ENCODE data around the gene CLASP1.
"Not testable (repeated sequence)": the region's sequence is repeated elsewhere in the genome, so short reads cannot be mapped to it uniquely, and the experiment has no call there.

CLASP1 gene

DNA sequence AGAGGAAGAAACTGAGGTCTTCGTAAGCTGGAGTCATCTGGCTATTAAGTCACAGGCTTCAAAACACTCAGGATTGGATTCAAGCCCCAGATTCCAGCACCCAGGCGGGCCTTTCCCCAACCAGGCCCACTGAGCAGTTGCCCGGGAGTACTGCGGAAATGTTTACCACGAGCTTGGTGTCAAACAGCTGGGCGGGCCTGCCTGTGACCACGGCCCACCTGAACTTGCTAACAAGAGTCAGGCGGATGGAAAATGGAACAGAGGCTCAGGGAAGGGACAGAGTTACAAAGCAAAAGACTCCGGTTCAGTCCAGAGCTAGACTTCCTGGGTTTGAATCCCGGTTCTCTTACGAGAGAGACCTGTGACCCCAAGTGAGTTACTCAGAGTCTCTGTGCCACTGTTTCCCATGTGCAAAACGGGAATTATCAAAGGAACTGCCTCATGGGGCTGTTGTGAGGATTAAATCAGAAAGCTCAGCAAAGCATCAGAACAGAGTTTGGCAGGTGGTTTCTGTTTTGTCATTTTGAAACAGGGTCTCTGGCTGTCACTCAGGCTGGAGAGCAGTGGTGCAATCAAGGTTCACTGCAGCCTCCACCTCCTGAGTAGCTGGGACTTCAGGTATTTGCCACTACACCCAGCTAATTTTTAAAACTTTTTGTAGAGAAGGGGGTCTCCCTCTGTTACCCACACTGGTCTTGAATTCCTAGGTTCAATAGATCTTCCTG lies 315.3 kb downstream of the CLASP1 start:
- in situ Hi-C loops (cut with MboI; ENCODE audit: low sequenced_read_pairs) = no loop called here

DNA sequence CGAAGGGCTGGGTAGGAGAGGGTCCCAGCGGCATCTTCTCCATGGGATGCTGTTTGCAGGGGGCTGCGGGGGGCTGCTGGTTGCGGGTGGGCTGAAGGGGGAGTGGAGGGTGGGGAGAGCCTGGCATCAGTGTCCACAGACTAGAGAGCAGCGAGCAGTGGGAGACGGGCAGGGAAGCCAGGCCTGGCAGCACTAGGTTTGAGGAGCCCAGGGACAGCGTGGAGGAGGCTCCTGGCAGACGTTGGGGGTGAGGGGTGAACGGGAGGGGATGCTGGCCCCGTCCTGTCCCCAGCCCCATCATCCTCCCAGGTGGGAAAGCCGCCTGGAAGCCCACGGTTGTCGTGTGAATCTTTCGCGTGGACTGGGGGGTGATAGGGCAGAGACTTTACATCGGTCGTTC lies 316.0 kb downstream of the CLASP1 start:
- in situ Hi-C loops (cut with MboI; ENCODE audit: low sequenced_read_pairs) = no loop called here

DNA sequence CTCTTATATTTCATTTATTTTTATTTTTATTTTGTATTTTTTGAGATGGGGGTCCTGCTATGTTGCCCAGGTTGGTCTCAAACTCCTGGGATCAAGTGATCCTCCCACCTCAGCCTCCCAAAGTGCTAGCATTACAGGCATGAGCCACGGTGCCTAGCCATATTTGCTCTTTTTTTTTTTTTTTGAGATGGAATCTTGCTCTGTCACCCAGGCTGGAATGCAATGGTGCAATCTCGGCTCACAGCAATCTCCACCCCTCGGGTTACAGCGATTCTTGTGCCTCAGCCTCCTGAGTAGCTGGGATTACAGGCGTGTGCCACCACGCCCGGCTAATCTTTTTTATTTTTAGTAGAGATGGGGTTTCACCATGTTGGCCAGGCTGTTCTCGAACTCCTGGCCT lies 317.9 kb downstream of the CLASP1 start:
- in situ Hi-C loops (cut with MboI; ENCODE audit: low sequenced_read_pairs) = not testable (repeated sequence)

DNA sequence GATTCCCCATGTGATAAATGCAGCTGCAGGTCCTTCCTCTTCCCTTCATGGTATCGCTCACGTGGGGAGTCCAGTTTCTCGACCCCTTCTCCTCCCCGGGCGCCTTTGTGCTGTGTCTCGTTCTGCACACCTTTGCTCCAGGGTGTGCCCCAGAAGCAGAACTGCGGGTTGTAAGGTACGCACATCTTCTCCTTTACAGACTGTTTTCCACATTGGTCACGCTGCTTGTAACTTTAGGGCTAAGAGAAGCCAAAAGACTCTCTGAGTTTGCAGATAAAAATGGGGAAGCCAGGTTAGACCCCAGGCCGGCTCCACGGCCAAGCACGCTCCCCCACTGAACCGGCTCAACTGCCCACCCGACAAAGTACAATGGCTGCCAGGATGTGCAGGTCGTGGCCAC lies 318.3 kb downstream of the CLASP1 start:
- in situ Hi-C loops (cut with MboI; ENCODE audit: low sequenced_read_pairs) = no loop called here

DNA sequence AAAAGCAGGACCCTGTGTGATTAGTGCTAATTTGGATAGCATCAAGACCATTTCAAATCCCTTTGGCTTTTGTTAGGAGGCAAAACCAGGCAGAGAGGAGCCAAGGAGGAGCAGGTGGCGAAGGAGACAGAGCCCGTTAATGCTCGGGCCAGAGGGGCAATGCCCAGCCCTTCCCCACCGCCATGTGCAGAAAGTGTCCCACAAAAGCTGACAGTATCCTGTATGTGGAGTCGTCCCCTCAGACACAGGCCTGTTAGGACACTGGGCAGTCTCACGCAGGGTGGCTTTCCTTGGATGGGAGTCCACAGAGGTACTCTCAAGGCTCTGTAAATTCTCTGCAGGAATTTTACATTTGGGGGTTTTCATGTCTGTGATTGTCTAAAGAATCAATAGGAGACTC lies 319.5 kb downstream of the CLASP1 start:
- in situ Hi-C loops (cut with MboI; ENCODE audit: low sequenced_read_pairs) = no loop called here

DNA sequence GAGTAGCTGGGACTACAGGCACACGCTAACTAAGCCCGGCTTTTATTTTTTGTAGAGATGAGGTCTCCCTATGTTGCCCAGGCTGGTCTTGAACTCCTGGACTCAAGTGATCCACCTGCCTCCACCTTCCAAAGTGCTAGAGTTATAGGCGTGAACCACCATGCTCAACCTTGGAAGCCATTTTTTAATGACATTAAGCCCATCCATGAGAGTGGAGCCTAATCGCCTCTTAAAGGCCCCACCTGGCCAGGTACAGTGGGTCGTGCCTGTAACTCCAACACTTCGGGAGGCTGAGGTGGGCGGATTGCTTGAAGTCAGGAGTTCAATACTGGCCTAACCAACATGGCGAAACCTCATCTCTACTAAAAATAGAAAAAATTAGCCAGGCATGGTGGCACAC lies 322.6 kb downstream of the CLASP1 start:
- in situ Hi-C loops (cut with MboI; ENCODE audit: low sequenced_read_pairs) = no loop called here

DNA sequence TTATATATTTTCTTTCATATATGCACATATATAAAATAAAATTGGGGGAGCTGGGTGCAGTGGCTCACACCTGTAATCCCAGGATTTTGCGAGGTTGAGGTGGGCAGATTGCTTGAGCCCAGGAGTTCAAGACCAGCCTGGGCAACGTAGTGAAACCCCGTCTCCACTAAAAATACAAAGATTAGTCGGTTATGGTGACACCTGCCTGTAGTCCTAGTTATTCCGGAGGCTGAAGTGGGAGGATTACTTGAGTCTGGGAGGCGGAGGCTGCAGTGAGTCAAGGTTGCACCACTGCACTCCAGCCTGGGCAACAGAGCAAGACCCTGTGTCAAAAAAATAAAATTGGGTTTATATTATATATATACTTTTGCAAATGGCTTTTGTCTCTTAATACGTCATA lies 324.7 kb downstream of the CLASP1 start:
- in situ Hi-C loops (cut with MboI; ENCODE audit: low sequenced_read_pairs) = loop anchor here (25.0 kb wide), 1 partner anchor 187 kb away; no protein-coding TSS in a partner anchor

DNA sequence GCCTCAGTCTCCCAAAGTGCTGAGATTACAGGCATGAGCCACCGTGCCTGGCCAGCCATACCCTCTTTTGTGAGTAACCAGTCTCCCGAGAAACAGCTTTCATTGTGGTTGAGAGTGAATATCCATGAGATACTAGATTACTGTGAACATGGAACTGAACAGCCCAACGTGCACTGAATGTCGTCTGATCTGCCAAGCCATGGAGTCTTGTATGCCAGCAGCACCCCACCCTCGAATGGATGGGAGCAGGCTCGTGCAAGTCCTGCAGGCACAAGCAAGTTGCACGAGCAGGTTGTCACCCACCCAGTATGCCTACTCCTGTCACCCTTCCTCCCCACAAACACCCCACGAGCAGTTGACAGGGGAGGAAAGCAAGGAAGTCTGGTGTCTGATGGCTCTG lies 327.8 kb downstream of the CLASP1 start:
- in situ Hi-C loops (cut with MboI; ENCODE audit: low sequenced_read_pairs) = loop anchor here (25.0 kb wide), 1 partner anchor 184 kb away; no protein-coding TSS in a partner anchor

DNA sequence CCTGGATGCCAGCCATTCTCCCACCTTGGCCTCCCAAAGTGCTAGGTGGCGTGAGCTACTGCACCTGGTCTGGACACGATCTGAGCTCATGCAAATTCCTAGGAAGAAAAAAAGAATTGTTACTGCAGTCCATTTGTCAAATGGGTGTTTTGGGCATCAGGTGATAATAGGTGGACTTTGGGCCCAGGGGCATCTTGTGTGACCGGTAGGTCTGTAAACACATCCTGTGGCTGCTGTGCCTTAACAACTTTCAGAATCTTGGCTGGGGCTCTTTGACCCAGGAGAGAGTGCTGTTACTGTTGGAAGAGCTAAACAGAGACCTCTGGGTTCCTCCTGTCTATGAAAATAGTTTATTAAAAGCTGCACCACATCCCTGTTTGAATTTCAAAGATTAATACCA lies 329.3 kb downstream of the CLASP1 start:
- in situ Hi-C loops (cut with MboI; ENCODE audit: low sequenced_read_pairs) = loop anchor here (25.0 kb wide), 1 partner anchor 183 kb away; no protein-coding TSS in a partner anchor

DNA sequence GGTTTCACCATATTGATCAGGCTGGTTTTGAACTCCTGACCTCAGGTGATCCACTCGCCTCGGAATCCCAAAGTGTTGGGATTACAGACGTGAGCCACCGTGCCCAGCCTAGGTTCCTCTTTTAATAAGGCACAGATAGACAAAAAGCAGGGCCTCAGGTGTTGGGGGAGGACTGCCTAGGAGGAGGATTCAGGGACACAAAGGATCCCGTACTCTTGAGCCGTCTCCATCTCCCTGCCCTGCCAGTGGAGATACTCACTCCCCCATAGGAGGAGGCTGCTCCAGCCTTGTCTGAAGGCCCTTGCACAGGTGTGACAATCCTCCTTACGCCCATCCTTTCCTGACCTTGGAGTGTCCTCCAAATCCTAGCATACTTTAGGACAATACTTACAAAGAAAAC lies 332.3 kb downstream of the CLASP1 start:
- in situ Hi-C loops (cut with MboI; ENCODE audit: low sequenced_read_pairs) = loop anchor here (25.0 kb wide), 1 partner anchor 180 kb away; no protein-coding TSS in a partner anchor

DNA sequence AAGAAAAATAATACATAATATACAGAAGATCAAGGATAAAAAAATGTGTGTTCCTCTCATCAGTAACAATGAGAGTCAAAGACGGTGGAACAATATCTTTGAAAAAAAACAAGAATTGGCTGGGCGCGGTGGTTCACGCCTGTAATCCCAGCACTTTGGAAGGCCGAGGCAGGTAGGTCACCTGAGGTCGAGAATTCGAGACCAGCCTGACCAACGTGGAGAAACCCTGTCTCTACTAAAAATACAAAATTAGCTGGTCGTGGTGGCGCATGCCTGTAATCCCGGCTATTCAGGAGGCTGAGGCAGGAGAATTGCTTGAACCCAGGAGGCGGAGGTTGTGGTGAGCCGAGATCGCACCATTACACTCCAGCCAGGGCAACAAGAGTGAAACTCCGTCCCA lies 335.6 kb downstream of the CLASP1 start:
- in situ Hi-C loops (cut with MboI; ENCODE audit: low sequenced_read_pairs) = loop anchor here (25.0 kb wide), 1 partner anchor 176 kb away; no protein-coding TSS in a partner anchor

DNA sequence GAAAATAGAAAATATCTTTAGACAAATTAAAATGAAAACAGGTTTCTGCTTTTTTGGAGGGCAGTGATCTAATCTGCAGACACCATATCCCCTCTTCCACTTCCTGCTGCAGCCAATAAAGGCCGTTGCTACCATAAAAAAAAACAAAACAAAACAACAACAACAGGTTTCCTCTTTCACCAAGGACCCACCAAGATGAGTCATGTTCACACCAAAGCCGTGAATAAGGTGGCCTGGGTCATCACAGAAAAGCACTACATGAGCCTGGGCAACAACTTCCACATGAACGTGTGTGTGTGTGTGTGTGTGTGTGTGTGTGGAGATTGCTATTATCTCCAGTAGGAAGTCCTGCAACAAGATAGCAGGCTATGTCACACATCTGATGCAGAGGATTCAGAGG lies 339.5 kb downstream of the CLASP1 start:
- in situ Hi-C loops (cut with MboI; ENCODE audit: low sequenced_read_pairs) = loop anchor here (25.0 kb wide), 1 partner anchor 172 kb away; no protein-coding TSS in a partner anchor

DNA sequence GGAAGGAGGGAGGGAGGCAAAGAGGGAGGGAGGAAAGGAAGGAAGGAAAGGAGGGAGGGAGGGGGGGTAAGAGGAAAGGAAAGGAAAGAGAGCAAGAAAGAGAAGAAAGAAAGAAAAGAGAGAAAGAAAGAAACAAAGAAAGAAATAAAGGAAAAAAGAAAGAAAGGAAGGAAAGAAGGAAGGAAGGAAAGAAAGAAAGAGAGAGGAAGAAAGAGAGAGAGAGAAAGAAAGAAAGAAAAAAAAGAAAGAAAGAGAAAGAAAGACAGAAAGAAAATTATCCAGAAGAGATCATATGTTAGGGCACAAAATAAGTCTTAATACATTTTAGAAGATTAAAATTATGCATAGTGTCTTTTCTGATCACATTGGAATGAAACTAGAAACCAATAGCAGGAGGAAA lies 339.9 kb downstream of the CLASP1 start:
- in situ Hi-C loops (cut with MboI; ENCODE audit: low sequenced_read_pairs) = loop anchor here (25.0 kb wide), 1 partner anchor 172 kb away; no protein-coding TSS in a partner anchor

DNA sequence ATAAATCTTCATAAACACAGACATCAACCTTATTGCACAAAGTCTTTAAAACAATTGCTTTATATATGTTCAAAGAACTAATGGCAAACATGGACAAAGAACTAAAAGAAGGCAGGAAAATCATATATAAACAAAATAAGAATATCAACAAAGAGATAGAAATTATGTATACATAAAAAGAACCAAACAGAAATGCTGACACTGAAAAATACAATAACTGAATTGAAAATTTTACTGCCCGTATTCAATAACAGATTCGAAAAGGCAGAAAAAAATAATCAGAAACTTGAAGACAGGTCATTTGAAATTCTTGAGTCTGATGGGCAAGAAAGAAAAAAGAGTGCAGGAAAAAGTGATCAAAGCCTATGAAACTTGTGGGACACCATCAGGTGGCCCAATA lies 342.2 kb downstream of the CLASP1 start:
- in situ Hi-C loops (cut with MboI; ENCODE audit: low sequenced_read_pairs) = loop anchor here (25.0 kb wide), 1 partner anchor 170 kb away; no protein-coding TSS in a partner anchor

DNA sequence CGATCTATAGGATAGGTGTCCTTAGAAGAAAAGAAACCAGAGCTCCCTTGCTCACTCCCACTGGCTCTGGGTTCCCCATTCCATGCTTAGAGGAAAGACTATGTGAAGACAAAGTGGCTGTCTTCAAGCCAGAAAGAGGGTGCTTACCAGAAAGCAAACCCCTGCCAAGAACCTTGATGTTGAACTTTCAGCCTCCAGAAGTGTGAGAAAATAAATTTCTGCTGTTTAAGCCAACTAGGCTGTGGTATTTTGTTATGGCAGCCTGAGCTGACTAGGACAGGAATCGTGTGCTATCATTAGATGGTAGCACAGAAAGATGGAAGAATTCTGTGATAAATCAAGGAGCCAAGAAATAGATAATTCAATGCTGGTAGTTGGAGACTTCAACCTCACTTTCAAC lies 344.3 kb downstream of the CLASP1 start:
- in situ Hi-C loops (cut with MboI; ENCODE audit: low sequenced_read_pairs) = loop anchor here (25.0 kb wide), 1 partner anchor 168 kb away; no protein-coding TSS in a partner anchor

DNA sequence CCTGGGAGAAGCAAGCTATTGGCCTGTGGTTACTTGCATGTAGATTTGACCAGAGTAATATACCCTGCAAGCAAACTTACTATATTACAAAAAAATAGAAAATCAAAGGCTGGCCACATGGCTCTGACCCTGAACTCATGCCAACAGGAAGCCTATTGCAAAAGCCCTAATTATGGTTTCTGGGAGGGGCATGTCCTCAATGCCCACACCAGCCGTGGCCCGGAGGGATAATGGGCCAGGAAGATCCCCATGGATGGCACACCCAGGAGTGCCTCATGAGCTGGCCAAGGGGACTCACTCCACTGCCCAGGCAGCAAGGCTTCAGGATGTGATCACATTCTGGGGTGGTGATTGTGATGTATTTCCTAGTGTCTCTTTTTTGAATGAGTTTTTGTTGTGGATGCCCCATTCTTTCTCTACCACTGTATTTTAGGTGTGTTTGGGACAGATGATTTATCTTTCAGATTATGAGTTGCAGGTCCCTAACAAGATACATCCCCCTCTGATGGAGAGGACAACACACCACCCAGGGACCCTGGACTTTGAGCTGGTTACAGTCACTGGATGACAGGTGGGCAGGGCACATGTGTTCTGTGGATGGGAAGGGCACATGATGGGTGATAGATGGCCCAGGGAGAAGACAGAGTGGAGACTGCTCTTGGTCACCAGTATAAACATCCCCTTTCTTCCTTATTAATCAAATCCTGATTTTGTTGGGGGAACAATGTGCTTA lies 345.6 kb downstream of the CLASP1 start:
- in situ Hi-C loops (cut with MboI; ENCODE audit: low sequenced_read_pairs) = loop anchor here (25.0 kb wide), 1 partner anchor 166 kb away; no protein-coding TSS in a partner anchor

DNA sequence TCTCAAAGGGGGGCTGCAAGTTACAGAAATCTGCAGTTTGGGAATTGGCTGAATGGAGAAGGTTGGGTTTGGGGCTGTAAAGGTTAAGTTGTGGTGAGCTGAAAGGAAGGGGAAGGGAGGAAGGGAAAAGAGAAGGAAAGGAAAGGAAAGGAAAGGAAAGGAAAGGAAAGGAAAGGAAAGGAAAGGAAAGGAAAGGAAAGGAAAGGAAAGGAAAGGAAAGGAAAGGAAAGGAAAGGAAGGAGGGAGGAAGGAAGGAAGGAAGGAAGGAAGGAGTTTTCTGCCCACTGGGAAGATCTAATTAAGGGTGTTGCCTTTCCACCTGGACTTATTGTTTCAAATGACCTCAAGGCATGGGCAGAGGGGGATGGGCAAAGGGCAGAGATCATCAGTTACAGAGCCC lies 348.1 kb downstream of the CLASP1 start:
- in situ Hi-C loops (cut with MboI; ENCODE audit: low sequenced_read_pairs) = loop anchor here (25.0 kb wide), 1 partner anchor 164 kb away; no protein-coding TSS in a partner anchor

DNA sequence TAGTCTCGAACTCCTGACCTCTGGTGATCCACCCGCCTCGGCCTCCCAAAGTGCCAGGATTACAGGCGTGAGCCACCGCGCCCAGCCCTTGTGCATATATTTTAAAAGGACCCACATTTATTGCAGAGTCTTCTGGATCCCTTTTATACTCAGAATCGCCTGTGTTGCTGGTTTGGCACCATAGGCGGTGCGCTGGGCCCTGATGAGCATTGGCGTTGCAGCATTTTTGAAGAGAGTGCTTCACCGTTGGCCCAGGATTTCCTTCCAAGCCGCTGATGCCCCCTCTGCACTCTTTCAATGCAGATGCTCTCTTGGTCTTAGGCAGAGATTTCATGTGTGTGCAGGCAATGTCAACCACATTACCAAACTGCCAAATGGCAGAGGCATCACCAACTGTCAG lies 350.8 kb downstream of the CLASP1 start:
- in situ Hi-C loops (cut with MboI; ENCODE audit: low sequenced_read_pairs) = no loop called here

DNA sequence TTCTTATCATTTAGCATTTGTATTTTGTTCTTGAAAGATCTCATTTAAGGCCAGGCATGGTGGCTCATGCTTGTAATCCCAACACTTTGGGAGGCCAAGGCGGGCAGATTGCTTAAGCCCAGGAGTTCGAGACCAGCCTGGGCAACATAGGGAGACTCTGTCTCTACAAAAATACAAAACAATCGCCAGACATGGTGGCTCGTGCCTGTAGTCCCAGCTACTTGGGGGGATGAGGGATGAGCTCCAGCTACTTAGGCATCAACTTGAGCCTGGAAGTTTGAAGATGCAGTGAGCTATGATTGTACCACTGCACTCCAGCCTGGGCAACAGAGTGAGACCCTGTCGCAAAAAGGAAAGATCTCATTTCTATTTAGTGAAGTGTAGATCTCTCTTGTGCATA lies 351.4 kb downstream of the CLASP1 start:
- in situ Hi-C loops (cut with MboI; ENCODE audit: low sequenced_read_pairs) = not testable (repeated sequence)

DNA sequence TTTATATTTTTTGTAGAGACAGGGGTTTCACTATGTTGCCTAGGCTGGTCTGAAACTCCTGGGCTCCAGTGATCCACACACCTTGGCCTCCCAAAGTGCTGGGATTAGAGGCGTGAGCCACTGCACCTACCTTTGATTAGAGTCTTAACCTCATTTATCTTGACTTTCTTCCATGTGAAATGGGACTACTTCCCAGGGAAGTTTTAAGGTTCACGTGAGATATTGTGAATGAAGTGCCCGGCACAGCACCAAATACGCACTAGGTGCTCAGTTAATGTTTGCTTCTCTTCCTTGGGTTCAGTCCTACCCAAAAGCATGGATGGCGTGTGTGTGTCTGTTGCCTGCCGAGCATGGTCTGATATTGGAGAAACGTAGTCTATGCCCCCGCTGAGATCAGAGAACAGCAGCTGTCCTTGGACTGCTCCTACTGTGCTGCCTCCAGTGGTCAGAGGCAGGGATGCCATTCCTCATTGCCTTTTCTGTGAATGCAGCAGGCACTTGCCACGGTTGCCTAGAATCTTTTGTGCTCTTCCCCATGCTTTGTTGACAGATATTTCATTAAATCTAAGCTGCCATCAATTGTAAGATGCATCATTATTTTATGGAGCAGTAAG lies 351.9 kb downstream of the CLASP1 start:
- in situ Hi-C loops (cut with MboI; ENCODE audit: low sequenced_read_pairs) = no loop called here

DNA sequence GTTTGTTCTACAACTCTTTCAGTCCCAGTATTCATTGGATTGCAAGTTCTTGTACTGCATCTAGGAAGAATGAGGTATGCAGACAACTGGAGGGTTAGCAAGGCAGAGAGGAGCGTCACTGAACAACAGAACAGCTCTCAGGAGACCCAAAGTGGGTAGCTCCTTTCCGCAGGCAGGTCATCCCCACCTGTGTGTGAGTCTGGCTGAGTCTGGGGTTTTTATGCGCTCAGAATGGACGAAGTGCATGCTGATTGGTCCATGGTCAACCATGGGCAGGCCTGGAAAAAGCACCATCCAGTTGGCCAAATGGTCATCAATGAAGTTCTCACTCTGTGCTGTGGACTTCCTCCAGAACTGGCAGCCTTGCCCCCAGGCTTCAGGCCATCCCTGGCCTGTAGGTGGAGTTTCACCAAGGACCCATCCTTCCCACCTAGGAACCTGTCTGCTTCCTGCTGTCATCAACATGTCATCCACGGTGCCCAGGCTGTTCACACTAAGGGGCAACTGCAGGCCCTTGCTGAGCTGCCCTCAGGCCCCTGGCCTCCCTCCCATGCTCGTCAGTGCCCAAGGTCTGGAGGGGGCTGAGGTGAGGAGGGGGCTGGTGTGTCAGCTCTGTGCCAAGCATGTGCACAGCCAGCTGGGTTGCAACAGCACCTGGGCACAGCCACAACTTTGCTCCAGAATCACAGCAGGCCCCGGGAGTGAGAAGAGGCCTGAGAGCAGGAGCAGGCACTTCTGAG lies 353.2 kb downstream of the CLASP1 start:
- in situ Hi-C loops (cut with MboI; ENCODE audit: low sequenced_read_pairs) = no loop called here
